DLD1 (cell line): ENCODE results near the gene TTC7B.

ENCODE experiments used
- in situ Hi-C: cut with HindIII; loops from 2 replicates; pipeline ENCODE4 v1.10.0; 2017; ENCODE audit warnings: low sequenced_read_pairs

Gene TTC7B

DNA sequence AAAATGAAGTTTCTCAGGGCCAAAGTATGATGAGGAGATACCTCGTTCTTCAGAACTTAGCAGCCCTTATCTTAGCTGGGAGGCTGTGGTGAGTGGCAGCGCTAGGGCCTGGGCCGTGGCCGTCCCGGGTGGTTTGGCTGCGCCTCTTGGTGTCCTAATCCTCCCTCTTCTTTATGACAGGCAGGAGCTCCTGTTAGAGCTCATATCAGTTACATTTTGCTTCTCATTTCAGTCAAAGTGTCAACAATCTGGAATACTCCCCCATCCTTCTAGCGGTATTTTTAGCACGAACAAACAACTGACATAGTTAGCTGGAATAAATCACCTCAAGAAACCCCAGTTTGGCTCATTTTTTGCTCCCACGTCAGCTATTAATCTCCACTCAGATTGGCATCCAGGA lies 188.8 kb downstream of the TTC7B start:
- in situ Hi-C loops = no loop called here

DNA sequence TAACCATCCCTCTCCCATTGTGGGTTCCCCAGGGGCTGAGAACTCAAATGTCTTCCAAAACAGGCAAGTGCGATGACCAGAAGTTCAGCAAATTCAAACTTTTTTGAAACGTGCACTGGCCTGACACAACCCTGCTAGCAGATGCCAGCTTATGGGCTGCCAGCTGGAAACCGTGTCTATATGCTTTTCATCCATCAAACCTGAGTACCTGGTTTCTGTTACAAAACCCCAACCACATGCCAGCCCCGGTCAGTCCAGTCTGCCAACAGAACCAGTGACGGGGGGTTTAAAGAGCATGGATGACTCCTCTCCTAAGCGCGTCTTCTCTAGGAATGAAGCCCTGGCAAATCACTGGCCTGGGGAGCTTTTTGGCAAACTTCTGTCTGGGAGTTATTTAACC lies 189.7 kb downstream of the TTC7B start:
- in situ Hi-C loops = no loop called here

DNA sequence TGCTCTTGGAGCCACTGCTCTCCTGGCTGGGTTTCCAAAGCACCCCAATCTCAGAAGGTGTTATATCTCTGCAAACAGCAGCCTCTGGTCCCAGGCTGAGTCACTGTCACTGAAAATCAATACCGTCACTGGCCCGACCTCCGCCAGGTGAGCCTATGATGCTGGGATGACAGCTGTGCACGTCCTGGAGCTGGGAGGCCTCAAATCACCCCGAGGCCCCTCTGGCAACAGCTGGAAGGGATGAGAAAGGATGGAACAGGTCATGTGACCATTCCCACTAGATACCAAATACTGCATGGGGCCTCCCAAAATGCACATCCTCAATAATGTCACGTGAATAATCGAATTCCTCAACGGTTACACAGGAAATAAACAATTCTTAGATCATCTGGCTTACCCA lies 190.8 kb downstream of the TTC7B start:
- in situ Hi-C loops = no loop called here

DNA sequence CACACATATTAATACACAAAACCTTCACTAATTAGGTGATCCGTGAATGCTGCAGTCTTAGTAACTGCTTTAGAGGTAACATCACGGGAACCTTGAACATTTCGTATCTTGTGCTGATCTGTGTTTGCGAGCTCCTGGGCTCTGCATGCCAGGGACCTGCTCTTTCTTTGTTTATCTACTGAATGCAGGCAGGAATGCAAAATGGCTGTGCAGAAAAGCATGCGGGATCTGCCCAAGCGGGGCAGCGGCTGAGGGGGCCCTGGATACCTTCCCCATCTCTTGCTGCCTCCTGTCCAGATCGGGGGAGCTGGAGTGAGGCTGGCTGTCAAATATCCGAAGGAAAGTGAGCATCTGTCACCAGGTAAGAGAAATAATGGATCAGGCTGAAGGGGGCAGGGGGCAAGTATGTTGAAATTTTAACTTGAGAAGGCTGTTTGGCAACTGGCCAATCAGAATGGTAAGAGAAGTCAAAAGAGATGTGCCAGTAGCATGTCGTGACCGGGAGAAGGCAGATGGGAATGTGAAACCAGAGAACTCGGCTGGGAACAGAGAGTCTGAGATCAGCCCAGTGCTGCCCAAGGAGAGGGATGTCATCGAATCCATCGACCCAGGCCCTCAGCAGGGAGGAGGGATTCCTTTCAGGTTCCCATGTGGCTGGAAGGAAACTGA lies 191.4 kb downstream of the TTC7B start:
- in situ Hi-C loops = no loop called here

DNA sequence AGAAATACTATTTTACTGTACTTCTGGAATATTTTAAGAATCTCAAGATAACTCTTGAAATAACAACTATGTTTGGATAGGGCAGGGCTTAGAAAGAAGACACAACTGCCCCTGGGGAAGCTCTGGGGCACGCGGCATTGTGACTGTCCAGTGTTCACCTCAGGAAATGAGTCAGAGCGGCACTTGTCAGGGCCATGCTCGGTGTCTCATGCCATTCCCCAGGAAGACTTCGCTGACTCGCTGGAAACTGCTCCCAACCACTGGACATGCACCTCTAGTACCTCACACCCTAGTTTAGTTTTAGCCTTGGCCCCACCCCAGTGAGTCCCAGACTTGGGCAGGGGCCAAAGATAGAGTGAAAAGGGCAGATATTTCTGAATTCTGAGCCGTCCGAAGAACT lies 192.0 kb downstream of the TTC7B start:
- in situ Hi-C loops = no loop called here

DNA sequence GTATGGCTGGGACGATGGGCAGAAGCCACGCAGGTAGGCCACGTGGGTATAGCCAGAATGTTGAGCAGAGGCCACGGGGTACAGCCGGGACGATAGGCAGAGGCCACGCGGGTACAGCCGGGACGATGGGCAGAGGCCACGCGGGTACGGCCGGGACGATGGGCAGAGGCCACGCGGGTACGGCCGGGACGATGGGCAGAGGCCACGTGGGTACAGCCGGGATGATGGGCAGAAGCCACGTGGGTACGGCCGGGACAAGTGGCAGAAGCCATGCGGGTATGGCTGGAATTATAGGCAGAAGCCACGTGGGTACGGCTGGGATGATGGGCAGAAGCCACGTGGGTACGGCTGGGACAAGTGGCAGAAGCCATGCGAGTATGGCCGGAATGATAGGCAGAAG lies 195.0 kb downstream of the TTC7B start:
- in situ Hi-C loops = no loop called here

DNA sequence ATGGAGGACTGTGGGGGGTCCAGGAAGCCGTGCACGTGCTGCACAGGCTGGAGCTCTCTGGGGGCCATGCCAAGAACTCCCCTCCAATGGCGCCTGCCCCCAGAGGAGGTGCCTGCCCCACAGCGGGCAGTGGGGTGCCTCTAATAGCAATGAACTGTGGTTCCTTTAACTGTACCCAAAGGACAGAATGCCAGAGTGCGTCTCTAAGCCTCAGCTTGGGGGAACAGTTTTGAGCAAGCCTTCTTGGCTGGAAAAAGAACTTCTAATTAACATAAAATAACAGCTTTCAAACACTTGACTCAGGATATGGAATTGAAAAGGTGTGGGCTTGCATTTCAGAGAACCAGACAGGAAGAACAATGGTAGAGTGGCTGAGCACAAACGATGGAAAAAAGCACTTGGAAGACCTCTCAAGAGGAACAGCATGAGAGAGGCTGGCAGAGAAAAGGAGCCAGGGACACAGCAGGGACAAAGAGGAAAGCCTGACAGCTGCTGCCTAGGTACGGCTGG lies 195.6 kb downstream of the TTC7B start:
- in situ Hi-C loops = no loop called here

DNA sequence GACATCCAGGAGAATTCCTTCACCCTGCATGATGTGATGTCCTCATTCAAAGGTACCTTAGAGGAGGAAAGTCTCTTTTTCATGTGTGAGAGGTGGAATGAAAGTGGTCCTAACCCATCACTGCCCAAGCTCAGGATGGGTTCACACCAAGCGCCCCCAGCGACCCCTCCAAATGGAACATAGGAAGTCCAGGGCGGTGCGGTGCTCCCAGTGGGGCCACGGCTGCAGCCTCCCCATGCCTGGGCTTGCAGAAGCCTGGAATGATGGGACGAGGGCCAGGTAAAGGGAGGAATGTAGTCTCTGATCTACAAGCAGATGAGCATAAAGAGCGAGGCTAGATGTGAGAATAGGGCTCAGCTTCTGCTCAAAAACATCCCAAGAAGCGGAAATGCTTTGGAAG lies 196.3 kb downstream of the TTC7B start:
- in situ Hi-C loops = no loop called here

DNA sequence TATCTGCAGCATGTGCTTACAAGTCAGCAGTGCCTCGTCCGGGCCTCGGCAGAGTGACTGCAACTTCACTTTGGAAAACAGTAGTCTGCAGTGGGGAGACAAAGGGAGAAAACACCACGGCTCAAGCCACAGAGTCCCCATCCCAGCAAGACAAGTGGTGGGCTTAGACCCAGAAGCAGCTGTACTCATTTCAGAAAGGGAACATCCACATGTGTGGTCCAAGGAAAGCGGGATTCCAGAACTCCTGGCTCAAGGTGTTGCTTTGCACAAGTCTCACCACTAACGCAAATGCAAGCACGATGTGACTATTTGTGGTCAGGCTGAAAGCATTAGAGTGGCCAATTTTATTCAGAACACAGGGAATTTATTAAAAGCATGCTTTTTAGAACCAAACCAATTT lies 198.3 kb downstream of the TTC7B start:
- in situ Hi-C loops = no loop called here

DNA sequence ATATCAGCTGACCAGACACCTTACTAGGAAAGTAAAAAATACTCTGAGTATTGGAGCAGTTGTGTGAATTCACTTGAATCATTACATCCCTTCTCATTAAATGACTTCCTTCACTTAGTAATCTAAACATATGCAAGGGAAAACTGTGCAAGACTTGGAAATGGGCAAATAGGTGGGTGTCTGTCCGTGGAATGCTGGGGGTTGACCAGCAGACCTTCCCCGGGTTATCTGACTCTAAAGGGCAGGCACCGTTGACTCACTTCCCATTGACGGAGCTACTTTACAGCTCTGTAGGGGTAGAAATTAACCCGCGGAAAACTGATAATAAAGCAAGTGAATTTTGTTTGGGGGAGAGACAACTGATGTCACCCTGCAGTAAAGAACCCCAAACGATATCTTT lies 199.3 kb downstream of the TTC7B start:
- in situ Hi-C loops = no loop called here

DNA sequence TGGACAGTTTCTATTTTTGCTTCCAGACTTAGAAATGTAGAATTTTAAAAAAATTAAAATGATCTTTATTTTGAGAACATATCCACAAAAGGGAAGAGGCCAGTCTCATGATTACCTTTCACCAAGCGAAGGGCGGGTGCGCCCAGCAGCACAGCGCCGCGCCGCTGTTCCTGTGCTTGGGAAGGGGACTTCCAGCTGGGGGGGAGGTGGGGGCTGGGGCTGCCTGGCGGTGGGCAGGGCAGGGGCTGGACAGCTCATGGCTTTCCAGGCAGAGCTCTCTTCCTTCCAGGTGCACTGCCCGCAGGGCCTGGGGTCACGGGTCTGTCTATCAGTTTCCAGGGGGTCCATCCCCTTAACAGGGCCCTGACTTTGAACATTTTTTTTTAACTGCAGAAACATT lies 199.9 kb downstream of the TTC7B start:
- in situ Hi-C loops = no loop called here

DNA sequence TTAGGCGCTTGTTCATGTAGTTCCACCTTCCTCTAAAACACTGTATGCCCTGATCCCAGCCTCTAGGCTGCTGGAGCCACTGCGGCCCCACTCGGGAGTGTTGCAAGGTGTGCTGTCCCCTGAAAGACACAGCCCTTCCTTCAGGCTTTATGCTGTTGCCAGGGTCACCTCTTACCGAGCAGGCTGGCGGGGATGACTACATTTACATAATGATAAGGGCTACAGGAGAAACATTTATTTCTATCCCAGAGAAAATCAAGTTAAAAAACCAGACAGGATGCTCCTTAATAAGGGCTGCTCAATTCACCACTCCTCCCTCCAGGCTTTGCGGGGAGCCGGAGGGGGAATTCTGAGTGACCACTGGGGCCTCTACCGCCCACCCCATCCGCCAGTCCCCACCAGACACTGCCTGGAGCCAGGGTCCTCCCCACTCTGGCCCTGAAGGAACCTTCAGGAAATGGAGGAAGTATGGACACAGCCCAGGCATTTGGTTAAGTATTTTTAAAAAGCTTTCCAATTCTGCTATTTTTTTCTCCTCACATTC lies 200.6 kb downstream of the TTC7B start:
- in situ Hi-C loops = no loop called here

DNA sequence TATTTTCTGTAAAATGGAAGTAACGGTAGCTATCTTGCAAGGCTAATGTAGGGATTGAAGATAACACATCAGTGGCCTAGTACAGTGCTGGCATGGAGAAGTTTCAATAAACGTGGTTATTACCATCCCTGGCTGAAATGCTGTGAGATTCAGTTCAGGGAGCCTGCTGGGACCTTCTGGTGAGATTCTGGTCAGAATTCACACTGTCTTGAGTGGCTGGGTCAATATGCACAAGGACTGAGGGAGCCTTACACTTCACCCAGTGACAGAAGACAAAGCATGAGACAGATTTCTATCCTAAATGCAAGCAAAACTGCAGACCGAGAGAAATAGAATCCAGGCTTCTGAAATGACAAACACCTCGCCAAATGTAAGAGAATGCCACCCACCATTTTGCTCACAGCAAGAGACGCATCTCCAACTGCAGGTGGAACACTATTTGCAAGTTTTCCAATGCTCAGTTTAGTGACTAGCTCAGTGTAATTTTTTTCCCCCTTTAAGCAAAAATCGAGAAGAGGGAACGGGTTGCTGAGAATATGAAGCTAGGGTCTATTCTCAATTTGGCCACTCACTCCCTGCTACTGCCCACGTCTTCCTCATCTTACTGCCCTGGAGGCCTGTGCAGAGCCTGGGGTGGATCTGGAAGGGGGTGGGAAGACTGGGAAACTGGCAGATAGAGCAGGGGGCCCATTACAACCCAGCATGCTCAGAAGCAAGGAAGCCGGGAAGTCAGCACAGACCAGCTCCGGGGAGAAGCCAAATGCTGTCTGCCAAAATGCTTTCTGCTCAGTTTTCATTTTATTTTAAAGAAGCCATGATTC lies 201.3 kb downstream of the TTC7B start:
- in situ Hi-C loops = no loop called here

DNA sequence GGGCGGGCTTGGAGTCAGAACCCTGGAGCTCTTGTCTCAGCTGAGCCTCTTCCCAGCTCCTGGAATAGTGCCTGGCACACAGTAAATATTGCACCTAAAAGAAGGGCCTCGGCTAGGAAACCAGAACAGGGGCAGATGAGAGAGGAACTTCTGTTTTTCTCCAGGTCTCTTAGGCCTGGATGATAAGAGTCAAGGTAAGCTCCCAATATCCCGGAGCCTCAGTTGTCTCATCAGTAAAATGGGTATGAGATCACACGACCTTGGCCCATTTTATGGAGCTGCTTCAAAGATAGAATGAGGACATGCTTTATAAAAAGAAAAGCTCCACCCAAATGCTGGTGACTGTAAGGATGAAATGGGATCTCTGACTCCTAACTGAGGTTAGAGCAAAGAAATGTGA lies 202.2 kb downstream of the TTC7B start:
- in situ Hi-C loops = no loop called here

DNA sequence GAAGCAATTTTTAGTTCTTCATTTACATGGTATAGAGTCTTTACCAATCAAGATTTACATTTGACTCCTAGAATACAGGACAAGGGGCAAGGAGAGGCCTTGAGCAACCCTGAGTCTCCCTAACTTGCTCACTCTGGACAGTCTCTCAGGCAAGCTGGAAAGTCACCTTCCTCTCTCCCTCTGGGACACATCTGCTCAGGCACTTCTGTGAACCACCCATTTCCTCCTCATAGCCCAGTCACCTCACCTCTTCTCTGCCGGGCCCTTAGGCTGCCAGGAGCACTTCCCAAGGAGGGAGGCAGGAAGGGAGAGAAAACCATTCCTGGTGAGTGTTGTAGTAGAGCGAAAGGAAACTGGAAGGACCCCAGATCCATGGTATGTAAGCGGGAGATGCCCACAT lies 202.8 kb downstream of the TTC7B start:
- in situ Hi-C loops = no loop called here

DNA sequence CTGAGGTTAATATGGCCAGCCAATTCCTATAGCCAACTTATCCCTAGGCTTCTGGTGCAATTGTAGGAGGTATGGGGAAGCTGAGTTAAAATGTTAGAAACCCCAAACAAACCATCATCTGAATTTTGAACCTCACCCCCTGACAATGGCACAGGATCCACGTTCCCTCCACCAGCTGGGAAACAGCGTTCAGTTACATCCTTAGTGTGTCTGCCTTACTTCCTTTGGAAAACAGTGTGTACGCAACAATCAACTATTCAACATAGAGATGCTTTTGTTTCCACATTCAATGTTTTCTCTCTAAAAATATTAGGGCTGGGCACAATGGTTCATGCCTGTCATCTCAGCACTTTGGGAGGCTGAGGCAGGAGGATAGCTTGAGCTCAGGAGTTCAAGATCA lies 203.4 kb downstream of the TTC7B start:
- in situ Hi-C loops = no loop called here

DNA sequence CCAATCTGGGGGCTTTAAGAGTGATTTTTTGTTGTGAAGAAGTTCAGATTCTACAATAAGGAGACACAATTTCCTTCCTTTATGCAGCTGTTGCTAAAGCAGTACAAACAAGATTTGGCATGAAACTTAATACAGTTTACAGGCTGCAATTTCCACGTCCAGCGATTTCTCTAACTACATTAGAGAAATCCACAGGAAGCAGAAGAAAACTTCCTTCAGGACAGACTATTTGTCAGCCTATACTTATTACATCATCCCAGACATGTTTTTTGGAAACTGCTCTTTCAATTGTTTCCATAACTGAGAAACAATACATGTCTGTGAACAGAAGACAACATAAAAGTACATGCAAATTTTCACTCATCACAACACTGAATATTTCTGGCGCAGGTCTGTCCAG lies 204.3 kb downstream of the TTC7B start:
- in situ Hi-C loops = no loop called here

DNA sequence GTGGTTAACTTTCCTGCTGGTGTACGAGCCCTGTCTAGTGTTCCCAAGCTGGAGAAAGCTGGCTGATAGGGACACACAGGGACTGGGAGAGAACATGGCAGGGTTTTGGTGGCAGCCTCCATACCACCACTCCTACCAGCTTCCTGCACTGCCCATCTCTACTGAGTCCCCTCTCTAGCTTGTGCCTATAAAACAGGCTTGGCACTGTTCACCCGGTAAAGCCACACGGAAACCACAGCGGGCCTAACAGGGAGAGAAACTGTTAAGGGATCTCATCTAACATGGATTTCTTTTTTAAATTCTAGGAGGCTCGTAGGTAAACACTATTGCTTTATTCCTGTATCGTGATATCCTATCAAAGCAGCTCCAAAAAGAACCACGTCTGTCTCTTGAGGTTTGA lies 204.7 kb downstream of the TTC7B start:
- in situ Hi-C loops = no loop called here

DNA sequence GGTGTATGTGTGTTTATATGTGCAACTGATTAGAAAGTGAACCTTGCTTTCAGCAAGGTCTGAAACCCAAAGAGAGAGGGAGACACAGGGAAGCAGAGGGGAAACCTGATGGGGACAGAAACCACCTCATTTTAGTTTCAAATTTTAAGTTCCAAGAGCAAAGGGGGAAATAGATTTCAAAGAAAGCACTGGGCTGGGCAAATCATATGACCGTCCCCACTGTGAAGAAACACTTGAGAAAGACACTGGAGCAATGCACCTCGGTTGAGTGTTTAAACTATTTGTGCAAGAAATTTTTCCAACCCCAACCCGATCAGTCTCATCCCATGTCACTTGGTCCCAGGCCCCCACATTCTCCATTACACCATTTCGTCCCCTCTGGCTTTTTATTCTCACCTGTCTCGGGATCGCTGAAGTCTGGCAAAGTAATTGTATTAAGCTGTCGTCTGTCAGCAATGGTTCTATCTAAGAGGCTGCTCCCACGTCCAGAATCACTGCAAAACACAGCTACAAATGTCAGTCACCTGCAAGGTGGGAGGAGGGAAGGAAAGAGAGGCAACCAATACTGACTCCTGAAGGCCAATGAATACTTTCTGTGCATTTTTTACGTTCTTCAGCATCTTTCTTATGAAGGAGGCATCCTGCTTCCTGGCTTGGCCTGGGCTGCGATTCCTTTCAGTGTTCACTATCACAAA lies 205.7 kb downstream of the TTC7B start:
- in situ Hi-C loops = no loop called here

DNA sequence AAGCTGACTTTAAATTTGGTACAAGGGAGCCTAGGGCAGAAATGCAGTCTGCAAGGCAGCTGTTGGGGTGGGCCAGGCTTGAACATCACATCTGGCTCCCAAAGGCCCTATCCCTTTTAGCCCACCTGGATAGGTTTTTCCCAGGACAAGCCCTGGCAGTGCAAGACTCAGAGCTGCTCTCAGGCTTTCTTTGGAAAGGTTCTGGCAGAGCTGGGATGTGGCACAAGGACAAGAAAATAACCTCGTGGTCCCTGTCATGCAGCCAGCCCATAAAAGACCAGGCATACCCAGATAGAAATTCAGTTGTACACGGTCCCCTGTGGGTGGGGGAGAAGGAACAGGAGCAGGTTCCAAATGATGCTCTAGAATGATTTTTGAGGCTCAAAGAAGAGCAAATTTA lies 206.9 kb downstream of the TTC7B start:
- in situ Hi-C loops = no loop called here

DNA sequence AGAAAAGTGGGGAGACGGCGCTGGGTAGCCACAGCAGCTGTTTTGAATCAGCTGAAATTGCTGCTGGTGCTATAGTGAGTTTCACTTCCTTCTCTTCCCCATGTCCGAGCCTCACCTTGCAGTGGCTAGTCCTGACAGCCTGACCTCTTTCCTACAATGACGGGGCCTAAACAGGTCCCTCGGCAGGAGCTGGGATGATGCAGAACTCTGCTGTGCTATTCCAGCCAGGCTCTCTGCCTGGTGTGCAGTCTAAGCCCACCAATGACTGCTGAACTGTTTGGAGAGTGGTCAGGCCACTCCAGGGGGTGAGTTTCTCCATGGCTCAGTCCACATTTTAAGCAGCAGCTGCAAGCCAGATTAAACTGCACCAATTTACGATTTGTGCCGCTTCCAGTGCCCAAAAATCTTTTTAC lies 207.3 kb downstream of the TTC7B start:
- in situ Hi-C loops = no loop called here

DNA sequence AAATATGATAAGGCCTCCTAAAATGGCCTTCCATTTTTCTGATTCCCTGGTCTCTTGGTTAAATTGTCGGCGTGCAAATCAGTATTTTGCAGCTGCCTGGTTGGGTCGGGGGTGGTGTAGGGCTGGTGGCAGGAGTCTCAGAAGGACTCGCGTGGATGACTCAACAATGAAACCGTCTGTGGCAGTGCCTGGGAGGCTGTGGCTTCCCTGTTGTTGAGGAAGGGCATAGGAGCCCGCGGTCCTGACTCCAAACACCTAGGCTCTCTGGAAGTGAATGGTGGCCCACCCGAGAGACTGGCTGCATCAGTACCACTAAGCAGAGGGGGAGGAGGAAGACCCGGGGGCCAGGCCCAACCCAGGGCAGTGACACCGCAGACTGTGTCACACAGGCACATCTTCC lies 207.9 kb downstream of the TTC7B start:
- in situ Hi-C loops = no loop called here
